WTC11 (cell line): ENCODE data around the gene MACO1. TPM values are rescaled to one million over a fixed set of nuclear protein-coding genes. Genes with fewer than 3 reads are reported as not detected.

ENCODE experiments used
- ATAC-seq: fragments of 200-7000 bp; cut with Tn5 transposase; 2 replicates; pipeline ENCODE4 v1.10.0; 2021; ENCODE audit warnings: mild to moderate bottlenecking, moderate library complexity
- CTCF ChIA-PET: fragments of 300-600 bp; sonication (Branson Sonifier 250); formaldehyde crosslinking; loops from one replicate; lab custom pipeline; 2021; ENCODE audit warnings: antibody characterized with exemption; lab: Charles Lee
- POLR2A ChIA-PET: fragments of 350-600 bp; sonication (Branson Sonifier 250); formaldehyde crosslinking; loops from one replicate; lab custom pipeline; 2021; ENCODE audit warnings: antibody characterized with exemption; lab: Charles Lee
- DNase-seq: peaks from one replicate; pipeline ENCODE4 v3.0.0; 2021; ENCODE audit warnings: low spot score
- H3K27ac Mint-ChIP-seq: 2 replicates; pipeline ENCODE4 v1.8.0; 2021; ENCODE audit warnings: mixed read lengths
- H3K27me3 Mint-ChIP-seq: 2 replicates; pipeline ENCODE4 v1.8.0; 2021; ENCODE audit warnings: low read depth, mild to moderate bottlenecking, moderate library complexity, mixed read lengths
- H3K36me3 Mint-ChIP-seq: 2 replicates; pipeline ENCODE4 v1.8.0; 2021; ENCODE audit warnings: mixed read lengths
- H3K4me1 Mint-ChIP-seq: 2 replicates; pipeline ENCODE4 v1.8.0; 2022; ENCODE audit warnings: mixed read lengths
- H3K4me3 Mint-ChIP-seq: 2 replicates; pipeline ENCODE4 v1.8.0; 2021; ENCODE audit warnings: mild to moderate bottlenecking, moderate library complexity, mixed read lengths
- H3K9me3 Mint-ChIP-seq: 2 replicates; pipeline ENCODE4 v1.8.0; 2021; ENCODE audit warnings: mixed read lengths
- AFF4 ChIP-seq: sonication (generic); formaldehyde crosslinking; IDR thresholded peaks from 2 replicates; pipeline ENCODE4 v1.8.1; 2023; ENCODE audit warnings: mild to moderate bottlenecking, missing genetic modification reagents, borderline replicate concordance
- ATF6 ChIP-seq: sonication (generic); formaldehyde crosslinking; IDR thresholded peaks from 2 replicates; pipeline ENCODE4 v1.8.1; 2023; ENCODE audit warnings: mild to moderate bottlenecking, missing genetic modification reagents
- CBFB ChIP-seq: sonication (generic); formaldehyde crosslinking; IDR thresholded peaks from 2 replicates; pipeline ENCODE4 v1.8.1; 2022; ENCODE audit warnings: mild to moderate bottlenecking, low read depth, missing genetic modification reagents
- CREM ChIP-seq: sonication (generic); formaldehyde crosslinking; IDR thresholded peaks from 2 replicates; pipeline ENCODE4 v1.8.1; 2022; ENCODE audit warnings: mild to moderate bottlenecking, missing genetic modification reagents, moderate library complexity
- CTCF ChIP-seq: fragments of 200-600 bp; IDR thresholded peaks from 2 replicates; pipeline ENCODE4 v1.8.0; 2022; ENCODE audit warnings: antibody characterized with exemption
- E2F4 ChIP-seq: sonication (generic); formaldehyde crosslinking; IDR thresholded peaks from 2 replicates; pipeline ENCODE4 v1.8.1; 2022; ENCODE audit warnings: low read depth, mild to moderate bottlenecking, moderate library complexity, missing genetic modification reagents, borderline replicate concordance
- FOXP1 ChIP-seq: sonication (generic); formaldehyde crosslinking; IDR thresholded peaks from 2 replicates; pipeline ENCODE4 v1.8.0; 2022; ENCODE audit warnings: missing genetic modification reagents, mild to moderate bottlenecking, moderate library complexity, borderline replicate concordance
- HMGA2 ChIP-seq: fragments of 250-450 bp; sonication (Bioruptor Pico); IDR thresholded peaks from 2 replicates; pipeline ENCODE4 v1.4.0; 2021; ENCODE audit warnings: mild to moderate bottlenecking, moderate library complexity
- MYBL2 ChIP-seq: sonication (generic); formaldehyde crosslinking; IDR thresholded peaks from 2 replicates; pipeline ENCODE4 v1.8.1; 2023; ENCODE audit warnings: mild to moderate bottlenecking, moderate library complexity, missing genetic modification reagents
- NR1H2 ChIP-seq: sonication (generic); formaldehyde crosslinking; IDR thresholded peaks from 2 replicates; pipeline ENCODE4 v1.9.0; 2021; ENCODE audit warnings: mild to moderate bottlenecking, moderate library complexity, missing genetic modification reagents
- NR3C1 ChIP-seq: sonication (generic); formaldehyde crosslinking; conservative IDR thresholded peaks from 2 replicates; pipeline ENCODE4 v1.8.1; 2023; ENCODE audit warnings: low read depth, mild to moderate bottlenecking, missing genetic modification reagents
- PREB ChIP-seq: sonication (generic); formaldehyde crosslinking; IDR thresholded peaks from 2 replicates; pipeline ENCODE4 v1.8.1; 2022; ENCODE audit warnings: mild to moderate bottlenecking, missing genetic modification reagents, moderate library complexity, borderline replicate concordance
- STAT6 ChIP-seq: sonication (generic); formaldehyde crosslinking; conservative IDR thresholded peaks from 2 replicates; pipeline ENCODE4 v1.8.1; 2023; ENCODE audit warnings: mild to moderate bottlenecking, low read depth, missing genetic modification reagents, moderate library complexity
- TEAD1 ChIP-seq: sonication (generic); formaldehyde crosslinking; IDR thresholded peaks from 2 replicates; pipeline ENCODE4 v1.8.0; 2022; ENCODE audit warnings: mild to moderate bottlenecking, missing genetic modification reagents
- TEAD4 ChIP-seq: sonication (generic); formaldehyde crosslinking; IDR thresholded peaks from 2 replicates; pipeline ENCODE4 v1.8.0; 2022; ENCODE audit warnings: mild to moderate bottlenecking, missing genetic modification reagents
- ZBTB43 ChIP-seq: sonication (generic); formaldehyde crosslinking; IDR thresholded peaks from 2 replicates; pipeline ENCODE4 v1.8.1; 2023; ENCODE audit warnings: mild to moderate bottlenecking, missing genetic modification reagents
- ZNF121 ChIP-seq: sonication (generic); formaldehyde crosslinking; IDR thresholded peaks from 2 replicates; pipeline ENCODE4 v1.8.0; 2023; ENCODE audit warnings: missing genetic modification reagents
- ZNF671 ChIP-seq: fragments of 250-450 bp; sonication (Bioruptor Pico); IDR thresholded peaks from 2 replicates; pipeline ENCODE4 v1.8.0; 2021; ENCODE audit warnings: mild to moderate bottlenecking
- ZSCAN18 ChIP-seq: fragments of 250-450 bp; sonication (Bioruptor Pico); IDR thresholded peaks from 2 replicates; pipeline ENCODE4 v2.1.2; 2022; ENCODE audit warnings: mild to moderate bottlenecking, moderate library complexity
- total RNA-seq: library from RNA; stranded (reverse); gene quantifications from 3 replicates; pipeline ENCODE4 v1.2.3, GENCODE V29; 2021

MACO1 gene
- total RNA-seq, 1 experiment from 2014 or later = 9.5 TPM

GRCh38 chr1:25524568-25525360 lies 94.1 kb downstream of the MACO1 start (continued):
- TF ChIP-seq E2F4 (CRISPR knock-in tag) (no peak), ZBTB43 (CRISPR knock-in tag) (no peak), ZNF121 (no peak)
- TF ChIP-seq, all 79 proteins: peak for 0

- H3K36me3 Mint-ChIP-seq = no peaks in the 10 kb centered on the region
- peaks cover 12% of the 10 kb centered on the region for H3K9me3 Mint-ChIP-seq
- H3K4me1 Mint-ChIP-seq = peaks cover 7% of the 10 kb centered on the region; the same call in 1 of the 2 replicates
- ATAC-seq (no peak), DNase-seq (no peak)
- no peak overlapping the region for H3K27ac Mint-ChIP-seq
- ChIA-PET CTCF (interaction anchor here (1.2 to 10.9 kb wide), 3 partner anchors 21 to 285 kb away, joined by 4 to 175 read pairs (median 4); no protein-coding TSS in a partner anchor), POLR2A (no interaction called here)
- H3K27me3 Mint-ChIP-seq = no peaks in the 10 kb centered on the region
- no peak overlapping the region for H3K4me3 Mint-ChIP-seq
- TF ChIP-seq HMGA2 (no peak), AFF4 (no peak), FOXP1 (CRISPR knock-in tag) (no peak), STAT6 (CRISPR knock-in tag) (no peak), NR3C1 (CRISPR knock-in tag) (no peak), ZNF121 (no peak), ATF6 (no peak), CBFB (CRISPR knock-in tag) (no peak), CTCF (no peak), MYBL2 (CRISPR knock-in tag) (no peak), ZNF671 (CRISPR knock-in tag) (no peak), TEAD4 (CRISPR knock-in tag) (no peak), PREB (CRISPR knock-in tag) (no peak), ZSCAN18 (no peak), CREM (CRISPR knock-in tag) (no peak), TEAD1 (CRISPR knock-in tag) (no peak), NR1H2 (CRISPR knock-in tag) (no peak)
These were observed 94.6 kb downstream of the MACO1 start for GRCh38 chr1:25525361-25525688.
